ENCODE data around the gene CYP1B1.
"Not testable (repeated sequence)": the region's sequence is repeated elsewhere in the genome, so short reads cannot be mapped to it uniquely, and the experiment has no call there.

CYP1B1 gene

GRCh38 chr2:38111350-38111749 is 35.4 kb upstream of the CYP1B1 start:
- not testable (repeated sequence) for H3K9me3 ChIP-seq (ENCODE audit: control insufficient read depth, insufficient read depth, low read length); H3K9ac ChIP-seq (ENCODE audit: low read depth, low read length); H3K4me3 ChIP-seq (ENCODE audit: low read depth, low read length); H3K27me3 ChIP-seq (ENCODE audit: control insufficient read depth, insufficient read depth, low read length); H3K36me3 ChIP-seq (ENCODE audit: control insufficient read depth, insufficient read depth, low read length)
- peaks cover 18% of the 10 kb centered on the region for H3K4me1 ChIP-seq (ENCODE audit: control insufficient read depth, insufficient read depth, low read length)

GRCh38 chr2:38109732-38110181 is 33.8 kb upstream of the CYP1B1 start:
- Histone ChIP-seq H3K4me3 (ENCODE audit: low read depth, low read length) (no peak overlapping the region), H3K9ac (ENCODE audit: low read depth, low read length) (no peak overlapping the region)

GRCh38 chr2:38108907-38109731 is 33.2 kb upstream of the CYP1B1 start:
- H3K9ac ChIP-seq (ENCODE audit: low read depth, low read length) = no peak overlapping the region
- H3K9me3 ChIP-seq (ENCODE audit: control insufficient read depth, insufficient read depth, low read length) = no peaks in the 10 kb centered on the region
- peaks cover 26% of the 10 kb centered on the region for H3K4me1 ChIP-seq (ENCODE audit: control insufficient read depth, insufficient read depth, low read length)
- peaks cover 7% of the 10 kb centered on the region for H3K27me3 ChIP-seq (ENCODE audit: control insufficient read depth, insufficient read depth, low read length)
- no peaks in the 10 kb centered on the region for H3K36me3 ChIP-seq (ENCODE audit: control insufficient read depth, insufficient read depth, low read length)
- no peak overlapping the region for H3K4me3 ChIP-seq (ENCODE audit: low read depth, low read length)

More at GRCh38 chr2:38109732-38110181, 33.8 kb upstream of the CYP1B1 start:
- Histone ChIP-seq H3K4me1 (ENCODE audit: control insufficient read depth, insufficient read depth, low read length) (peaks cover 26% of the 10 kb centered on the region), H3K9me3 (ENCODE audit: control insufficient read depth, insufficient read depth, low read length) (no peaks in the 10 kb centered on the region), H3K36me3 (ENCODE audit: control insufficient read depth, insufficient read depth, low read length) (no peaks in the 10 kb centered on the region), H3K27me3 (ENCODE audit: control insufficient read depth, insufficient read depth, low read length) (peaks cover 7% of the 10 kb centered on the region)

- H3K27me3 ChIP-seq (ENCODE audit: control insufficient read depth, insufficient read depth, low read length) = peaks cover 7% of the 10 kb centered on the region
- H3K9me3 ChIP-seq (ENCODE audit: control insufficient read depth, insufficient read depth, low read length) = no peaks in the 10 kb centered on the region
- no peaks in the 10 kb centered on the region for H3K36me3 ChIP-seq (ENCODE audit: control insufficient read depth, insufficient read depth, low read length)
- peak overlapping the region; percentile 49 for H3K9ac ChIP-seq (ENCODE audit: low read depth, low read length)
- no peak overlapping the region for H3K4me3 ChIP-seq (ENCODE audit: low read depth, low read length)
- H3K4me1 ChIP-seq (ENCODE audit: control insufficient read depth, insufficient read depth, low read length) = peaks cover 26% of the 10 kb centered on the region
These were observed 31.9 kb upstream of the CYP1B1 start for GRCh38 chr2:38107738-38108410.

GRCh38 chr2:38106405-38107094 is 30.6 kb upstream of the CYP1B1 start:
- Histone ChIP-seq H3K9me3 (ENCODE audit: control insufficient read depth, insufficient read depth, low read length) (no peaks in the 10 kb centered on the region), H3K4me3 (ENCODE audit: low read depth, low read length) (peak overlapping the region; percentile 3), H3K4me1 (ENCODE audit: control insufficient read depth, insufficient read depth, low read length) (peaks cover 26% of the 10 kb centered on the region), H3K9ac (ENCODE audit: low read depth, low read length) (no peak overlapping the region), H3K36me3 (ENCODE audit: control insufficient read depth, insufficient read depth, low read length) (no peaks in the 10 kb centered on the region), H3K27me3 (ENCODE audit: control insufficient read depth, insufficient read depth, low read length) (peaks cover 9% of the 10 kb centered on the region)

GRCh38 chr2:38105922-38106321 is 30.0 kb upstream of the CYP1B1 start:
- Histone ChIP-seq H3K4me1 (ENCODE audit: control insufficient read depth, insufficient read depth, low read length) (peaks cover 26% of the 10 kb centered on the region), H3K9me3 (ENCODE audit: control insufficient read depth, insufficient read depth, low read length) (no peaks in the 10 kb centered on the region), H3K4me3 (ENCODE audit: low read depth, low read length) (no peak overlapping the region), H3K36me3 (ENCODE audit: control insufficient read depth, insufficient read depth, low read length) (no peaks in the 10 kb centered on the region), H3K9ac (ENCODE audit: low read depth, low read length) (no peak overlapping the region), H3K27me3 (ENCODE audit: control insufficient read depth, insufficient read depth, low read length) (peaks cover 15% of the 10 kb centered on the region)

- Histone ChIP-seq H3K4me3 (ENCODE audit: low read depth, low read length) (no peak overlapping the region), H3K36me3 (ENCODE audit: control insufficient read depth, insufficient read depth, low read length) (no peaks in the 10 kb centered on the region), H3K9ac (ENCODE audit: low read depth, low read length) (no peak overlapping the region), H3K4me1 (ENCODE audit: control insufficient read depth, insufficient read depth, low read length) (peaks cover 35% of the 10 kb centered on the region), H3K9me3 (ENCODE audit: control insufficient read depth, insufficient read depth, low read length) (no peaks in the 10 kb centered on the region), H3K27me3 (ENCODE audit: control insufficient read depth, insufficient read depth, low read length) (peaks cover 25% of the 10 kb centered on the region)
These were observed 28.6 kb upstream of the CYP1B1 start for GRCh38 chr2:38104598-38104997.

GRCh38 chr2:38100328-38100727 is 24.4 kb upstream of the CYP1B1 start:
- Histone ChIP-seq H3K36me3 (ENCODE audit: control insufficient read depth, insufficient read depth, low read length) (no peaks in the 10 kb centered on the region), H3K9ac (ENCODE audit: low read depth, low read length) (no peak overlapping the region), H3K4me1 (ENCODE audit: control insufficient read depth, insufficient read depth, low read length) (peaks cover 48% of the 10 kb centered on the region), H3K9me3 (ENCODE audit: control insufficient read depth, insufficient read depth, low read length) (no peaks in the 10 kb centered on the region), H3K4me3 (ENCODE audit: low read depth, low read length) (no peak overlapping the region), H3K27me3 (ENCODE audit: control insufficient read depth, insufficient read depth, low read length) (peaks cover 57% of the 10 kb centered on the region)

- Histone ChIP-seq H3K4me1 (ENCODE audit: control insufficient read depth, insufficient read depth, low read length) (peaks cover 49% of the 10 kb centered on the region), H3K27me3 (ENCODE audit: control insufficient read depth, insufficient read depth, low read length) (peaks cover 60% of the 10 kb centered on the region), H3K9me3 (ENCODE audit: control insufficient read depth, insufficient read depth, low read length) (no peaks in the 10 kb centered on the region), H3K4me3 (ENCODE audit: low read depth, low read length) (peak overlapping the region; percentile 23), H3K9ac (ENCODE audit: low read depth, low read length) (no peak overlapping the region), H3K36me3 (ENCODE audit: control insufficient read depth, insufficient read depth, low read length) (no peaks in the 10 kb centered on the region)
These were observed 23.4 kb upstream of the CYP1B1 start for GRCh38 chr2:38099099-38100028.

GRCh38 chr2:38098421-38099098 is 22.6 kb upstream of the CYP1B1 start:
- Histone ChIP-seq H3K9me3 (ENCODE audit: control insufficient read depth, insufficient read depth, low read length) (no peaks in the 10 kb centered on the region), H3K27me3 (ENCODE audit: control insufficient read depth, insufficient read depth, low read length) (peaks cover 60% of the 10 kb centered on the region), H3K9ac (ENCODE audit: low read depth, low read length) (peak overlapping the region; percentile 49), H3K4me3 (ENCODE audit: low read depth, low read length) (peak overlapping the region; percentile 23), H3K36me3 (ENCODE audit: control insufficient read depth, insufficient read depth, low read length) (no peaks in the 10 kb centered on the region), H3K4me1 (ENCODE audit: control insufficient read depth, insufficient read depth, low read length) (peaks cover 49% of the 10 kb centered on the region)
